ENCODE results near the gene NFX1.
"Not testable (repeated sequence)": the region's sequence is repeated elsewhere in the genome, so short reads cannot be mapped to it uniquely, and the experiment has no call there.

DNA sequence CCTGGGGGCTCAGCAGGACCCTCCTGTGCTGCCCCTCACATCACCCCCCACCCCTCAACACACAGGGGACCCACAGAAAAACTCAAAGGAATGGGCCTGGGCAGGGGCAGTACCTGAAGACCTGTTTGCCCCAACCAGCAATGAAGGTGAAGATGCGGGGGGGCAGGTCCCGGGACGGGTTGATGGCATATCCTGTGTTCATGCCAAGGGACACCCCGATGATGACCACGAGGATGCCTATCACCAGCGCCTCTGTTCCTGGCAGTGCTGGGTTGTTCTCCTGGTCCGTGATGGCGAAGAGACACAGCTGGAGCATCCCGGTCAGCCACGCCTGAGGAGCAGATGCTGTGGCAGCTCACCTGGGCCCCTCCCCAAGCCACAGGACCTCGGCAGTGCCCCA, 95.2 kb downstream of the NFX1 start:
- TF ChIP-seq, protein P1, sequence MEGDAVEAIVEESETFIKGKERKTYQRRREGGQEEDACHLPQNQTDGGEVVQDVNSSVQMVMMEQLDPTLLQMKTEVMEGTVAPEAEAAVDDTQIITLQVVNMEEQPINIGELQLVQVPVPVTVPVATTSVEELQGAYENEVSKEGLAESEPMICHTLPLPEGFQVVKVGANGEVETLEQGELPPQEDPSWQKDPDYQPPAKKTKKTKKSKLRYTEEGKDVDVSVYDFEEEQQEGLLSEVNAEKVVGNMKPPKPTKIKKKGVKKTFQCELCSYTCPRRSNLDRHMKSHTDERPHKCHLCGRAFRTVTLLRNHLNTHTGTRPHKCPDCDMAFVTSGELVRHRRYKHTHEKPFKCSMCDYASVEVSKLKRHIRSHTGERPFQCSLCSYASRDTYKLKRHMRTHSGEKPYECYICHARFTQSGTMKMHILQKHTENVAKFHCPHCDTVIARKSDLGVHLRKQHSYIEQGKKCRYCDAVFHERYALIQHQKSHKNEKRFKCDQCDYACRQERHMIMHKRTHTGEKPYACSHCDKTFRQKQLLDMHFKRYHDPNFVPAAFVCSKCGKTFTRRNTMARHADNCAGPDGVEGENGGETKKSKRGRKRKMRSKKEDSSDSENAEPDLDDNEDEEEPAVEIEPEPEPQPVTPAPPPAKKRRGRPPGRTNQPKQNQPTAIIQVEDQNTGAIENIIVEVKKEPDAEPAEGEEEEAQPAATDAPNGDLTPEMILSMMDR (IDR thresholded peaks at IDR 0.05): not testable (repeated sequence)
- TF ChIP-seq POLR2AphosphoS5 (IDR thresholded peaks at IDR 0.05; ENCODE audit: insufficient read depth in 1 of 2, low read depth in 1 of 2); POLR2A (IDR thresholded peaks at IDR 0.05): not testable (repeated sequence)

Measured in vagina (tissue), 2 donors.